ENCODE results near the gene STARD7.
A peak's percentile ranks its signal among the peaks of the same experiment; 100 is the strongest.

The STARD7 gene

DNA sequence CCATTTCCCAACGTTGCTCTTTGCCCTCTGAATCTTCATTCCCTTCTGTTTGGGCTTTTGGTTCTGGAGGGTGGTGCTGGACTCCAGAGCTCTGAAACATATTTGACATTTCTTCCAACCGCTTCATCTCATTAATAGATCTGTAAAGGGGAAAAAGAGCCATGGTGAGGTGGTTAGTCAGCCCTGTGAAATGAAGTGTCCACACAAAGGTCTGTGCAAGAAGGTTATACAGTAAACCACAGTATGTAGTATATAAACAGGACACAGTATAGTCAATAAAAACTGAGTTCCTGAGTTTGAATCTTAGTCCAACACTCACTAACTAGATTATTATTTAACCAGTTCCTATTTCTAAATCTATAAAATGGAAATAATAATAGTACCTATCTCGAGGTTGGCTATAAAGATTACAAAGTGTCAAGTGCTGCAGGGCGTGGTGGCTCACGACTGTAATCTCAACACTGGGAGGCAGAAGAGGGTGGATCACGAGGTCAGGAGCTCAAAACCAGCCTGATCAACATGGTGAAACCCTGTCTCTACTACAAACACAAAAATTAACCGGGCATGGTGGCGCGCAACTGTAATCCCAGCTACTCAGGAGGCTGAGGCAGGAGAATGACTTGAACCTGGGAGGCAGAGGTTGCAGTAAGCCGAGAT is 13.1 kb downstream of the STARD7 start:
- no peak for DNase-seq

DNA sequence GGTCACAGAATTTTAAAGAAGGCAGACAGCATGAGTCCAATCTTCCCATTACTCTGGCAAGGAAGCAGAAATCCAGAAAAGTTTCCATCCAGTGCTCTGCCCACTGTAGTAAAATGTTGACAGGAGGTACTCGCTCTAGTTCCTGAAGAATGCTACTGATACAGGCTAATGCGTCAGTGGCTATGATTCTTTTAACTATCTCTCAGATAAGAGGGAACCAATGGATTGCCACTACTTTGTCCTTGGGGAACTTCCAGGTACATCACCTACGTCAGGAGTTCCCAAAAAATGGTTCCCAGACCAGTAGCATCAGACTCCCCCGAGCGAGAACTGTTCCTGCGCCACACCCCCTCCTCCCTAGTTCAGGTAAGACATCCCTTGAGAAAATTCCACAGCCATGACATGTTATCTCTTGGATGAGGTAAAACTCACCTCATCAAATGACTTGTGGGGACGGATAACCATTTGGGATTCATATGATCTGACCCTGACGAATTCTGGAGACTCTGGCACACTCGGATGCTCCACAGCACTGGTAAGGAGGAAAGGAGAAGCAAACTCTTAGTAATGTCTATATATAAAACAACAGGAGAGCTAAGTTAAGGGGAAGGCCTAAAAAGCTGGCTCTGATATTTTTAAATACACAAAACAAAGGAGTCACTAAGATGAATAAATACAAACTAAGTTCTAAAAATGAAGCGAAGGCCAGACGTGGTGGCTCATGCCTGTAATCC is 16.5 kb downstream of the STARD7 start:
- DNase-seq, result no peak

DNA sequence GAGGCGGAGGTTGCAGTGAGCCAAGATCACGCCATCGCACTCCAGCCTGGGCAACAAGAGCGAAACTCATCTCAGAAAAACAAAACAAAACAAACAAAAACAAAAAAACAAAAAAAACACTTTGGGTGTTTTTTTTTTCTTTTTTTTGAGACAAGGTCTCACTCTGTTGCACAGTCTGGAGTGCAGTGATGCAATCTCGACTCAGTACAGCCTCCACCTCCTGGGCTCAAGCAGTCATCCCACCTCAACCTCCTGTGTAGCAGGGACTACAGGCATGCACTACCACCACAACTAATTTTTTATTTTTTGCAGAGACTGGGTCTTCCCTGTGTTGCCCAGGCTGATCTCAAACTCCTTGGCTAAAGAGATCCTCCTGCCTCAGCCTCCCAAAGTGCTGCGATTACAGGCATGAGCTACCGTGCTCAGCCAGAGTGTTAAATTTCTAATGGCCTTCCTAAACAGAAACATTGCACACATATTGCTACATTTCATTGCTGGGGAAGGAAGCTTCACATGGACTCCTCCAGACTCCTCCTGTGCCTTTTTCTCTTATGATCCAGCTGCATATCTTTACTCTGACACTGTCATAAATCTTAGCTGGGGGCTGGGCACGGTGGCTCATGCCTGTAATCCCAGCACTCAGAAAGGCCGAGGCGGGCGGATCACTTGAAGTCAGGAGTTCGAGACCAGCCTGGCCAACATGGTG is 19.7 kb downstream of the STARD7 start:
- DNase-seq, result no peak

DNA sequence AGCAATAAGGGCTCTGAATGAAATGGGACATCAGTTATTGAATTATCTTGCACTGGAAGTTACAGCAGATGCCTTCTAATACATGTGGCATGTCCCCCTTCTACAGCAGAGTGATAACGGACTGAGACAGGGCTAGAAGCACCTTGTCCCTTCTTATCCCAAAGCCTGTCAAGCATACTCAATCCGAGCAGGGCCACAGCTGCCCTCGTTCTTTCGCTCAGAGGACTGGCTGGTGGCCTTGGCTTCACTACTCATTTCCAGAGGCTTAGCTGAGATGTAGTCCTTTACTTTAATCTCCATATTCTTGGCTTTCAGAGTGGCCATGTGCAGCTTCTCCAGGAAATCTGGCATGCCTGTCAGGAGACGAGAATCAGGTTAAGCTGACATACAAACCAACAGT is 22.1 kb downstream of the STARD7 start:
- no peak for DNase-seq

DNA sequence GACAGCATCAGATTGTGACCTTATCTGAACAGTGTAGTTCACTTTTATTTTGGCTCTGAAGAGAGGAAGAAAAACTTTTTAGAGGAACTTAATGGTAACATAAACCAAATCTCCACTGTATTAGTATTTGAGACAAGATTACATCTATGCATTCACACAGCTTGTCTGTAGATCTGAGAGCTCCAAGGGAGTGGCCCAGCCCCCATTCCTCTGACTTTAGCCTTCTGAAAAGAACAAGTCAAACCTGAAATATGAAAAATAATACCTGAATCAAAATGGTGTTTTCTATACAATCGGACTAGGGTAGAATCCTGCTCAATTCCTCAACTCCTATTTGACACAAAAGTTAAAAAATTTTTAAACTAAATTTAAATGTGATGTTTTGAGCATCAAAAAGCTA is 23.1 kb downstream of the STARD7 start:
- no peak for DNase-seq

DNA sequence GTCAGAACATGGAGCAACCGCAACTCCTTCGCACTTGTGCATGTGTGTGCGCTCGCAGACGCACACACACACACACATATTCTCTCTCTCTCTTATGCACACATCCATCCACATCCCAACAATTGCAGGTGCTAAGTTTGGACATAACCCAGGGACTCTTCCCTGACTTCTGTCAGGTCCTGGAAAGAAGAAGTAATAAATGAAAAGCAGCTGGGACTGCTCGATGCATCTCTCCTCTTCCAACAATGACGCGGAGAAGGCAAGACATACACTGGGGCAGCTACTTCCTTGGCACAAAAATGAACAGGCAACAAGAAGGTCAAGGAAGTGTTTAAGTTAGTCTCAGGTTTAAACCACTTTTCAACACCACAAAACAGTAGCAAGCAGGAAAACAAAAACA is 23.6 kb downstream of the STARD7 start:
- no peak for DNase-seq

DNA sequence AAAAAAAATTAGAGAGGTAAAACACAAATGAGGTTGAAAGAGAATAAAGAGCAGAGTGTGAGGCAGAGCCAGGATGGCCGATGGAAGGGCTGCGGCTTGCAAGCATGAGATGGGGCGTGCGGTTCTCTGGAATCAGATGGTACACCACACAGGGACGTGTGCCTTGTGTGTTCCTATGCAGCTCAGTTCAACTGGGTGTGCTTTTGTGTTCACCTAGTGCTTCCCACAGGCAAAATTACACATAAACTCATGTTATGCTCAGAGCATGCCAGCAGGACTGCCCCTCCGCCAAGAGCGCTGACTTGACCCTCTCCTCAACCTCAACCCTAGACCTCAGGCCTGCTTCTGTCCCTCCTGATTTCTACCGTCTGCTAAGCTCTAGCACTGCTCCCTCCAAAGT is 24.4 kb downstream of the STARD7 start:
- no peak for DNase-seq

DNA sequence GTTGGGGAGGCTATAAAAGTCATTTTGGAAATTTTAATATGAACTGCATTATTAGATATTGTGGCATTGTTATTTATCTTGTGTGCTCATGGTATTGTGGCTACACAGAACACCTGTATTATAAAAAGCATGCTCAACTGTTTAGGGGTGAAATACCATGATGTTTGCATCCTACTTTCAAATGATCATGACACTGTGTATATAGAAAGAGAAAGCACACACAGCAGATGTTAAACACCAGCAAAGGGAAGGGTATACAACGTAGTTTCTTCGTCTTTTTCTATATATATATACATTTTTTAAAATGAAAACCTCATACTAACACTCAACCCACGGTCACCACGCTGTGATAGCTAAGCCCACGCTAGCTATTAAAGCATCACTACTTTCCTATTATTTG is 27.1 kb downstream of the STARD7 start:
- DNase-seq, result no peak

DNA sequence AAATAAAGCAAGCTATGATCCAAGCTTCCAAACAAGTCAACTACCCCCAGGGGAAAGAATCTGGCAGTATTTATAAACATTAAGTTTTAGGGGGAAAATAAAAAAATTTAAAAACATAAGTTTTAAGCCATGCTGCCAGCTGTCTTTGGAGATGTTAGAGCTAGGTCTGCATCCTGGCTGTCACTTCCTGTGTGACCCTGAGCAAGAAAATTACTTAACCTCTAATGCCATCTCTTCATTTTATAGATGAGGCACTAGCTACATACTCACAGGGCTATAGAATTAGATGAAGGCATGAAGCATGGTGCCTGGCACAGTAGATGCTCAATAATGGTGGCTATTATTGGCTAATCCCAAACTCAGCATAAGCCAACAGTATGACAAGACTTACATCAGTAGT is 28.1 kb downstream of the STARD7 start:
- DNase-seq, result no peak

DNA sequence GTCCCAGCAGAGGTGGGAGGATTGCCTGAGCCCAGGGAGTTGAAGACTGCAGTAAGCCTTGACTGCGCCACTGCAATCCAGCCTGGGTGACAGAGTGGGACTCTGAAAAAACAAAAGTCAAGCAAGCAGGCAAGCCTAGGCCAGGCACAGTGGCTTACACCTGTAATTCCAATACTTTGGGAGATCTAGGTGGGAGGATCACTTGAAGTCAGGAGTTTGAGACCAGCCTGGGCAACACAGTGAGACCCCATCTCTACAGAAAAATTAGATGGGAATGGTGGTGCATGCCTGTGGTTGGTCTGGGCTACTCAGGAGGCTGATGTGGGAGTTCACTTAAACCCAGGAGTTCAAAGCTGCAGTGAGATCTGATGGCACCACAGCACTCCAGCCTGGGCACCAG is 28.6 kb downstream of the STARD7 start:
- no peak for DNase-seq

DNA sequence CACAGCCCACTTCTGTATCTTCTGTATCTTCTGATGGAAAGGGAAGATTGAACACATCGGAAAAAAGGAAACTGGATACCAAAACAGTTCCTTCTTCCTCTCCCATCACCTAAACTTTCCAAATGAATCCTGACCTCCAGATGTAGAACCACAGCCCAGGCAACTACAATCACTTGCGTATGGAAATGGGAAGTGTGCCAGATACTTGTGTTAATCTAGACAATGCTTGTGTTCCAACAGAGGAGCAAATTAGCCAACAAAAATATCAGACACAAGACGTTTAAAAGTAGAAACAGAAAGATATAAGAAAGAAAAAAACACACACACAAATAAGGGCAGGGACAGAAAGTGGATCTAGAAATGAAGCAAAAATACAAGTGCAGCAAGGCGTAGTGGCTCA is 32.0 kb downstream of the STARD7 start:
- no peak for DNase-seq

DNA sequence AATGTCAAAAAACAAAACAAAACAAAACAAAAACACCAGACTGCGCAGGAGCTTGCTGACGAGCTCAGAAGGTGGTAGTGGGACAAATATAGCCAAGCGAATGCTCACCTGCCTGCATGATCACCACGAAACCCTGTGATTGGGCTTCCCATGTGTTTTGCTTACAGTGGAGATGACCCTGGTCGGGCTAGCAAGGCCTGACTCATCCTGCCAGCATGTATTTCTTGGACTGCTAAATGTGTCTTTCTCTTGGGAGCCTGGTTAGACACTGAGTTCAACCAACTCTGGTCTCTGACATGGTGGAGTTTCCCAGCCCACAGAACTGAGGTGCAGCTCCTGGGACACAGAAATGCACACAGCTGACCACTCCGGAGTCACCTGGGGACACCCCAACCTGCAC is 32.7 kb downstream of the STARD7 start:
- no peak for DNase-seq

DNA sequence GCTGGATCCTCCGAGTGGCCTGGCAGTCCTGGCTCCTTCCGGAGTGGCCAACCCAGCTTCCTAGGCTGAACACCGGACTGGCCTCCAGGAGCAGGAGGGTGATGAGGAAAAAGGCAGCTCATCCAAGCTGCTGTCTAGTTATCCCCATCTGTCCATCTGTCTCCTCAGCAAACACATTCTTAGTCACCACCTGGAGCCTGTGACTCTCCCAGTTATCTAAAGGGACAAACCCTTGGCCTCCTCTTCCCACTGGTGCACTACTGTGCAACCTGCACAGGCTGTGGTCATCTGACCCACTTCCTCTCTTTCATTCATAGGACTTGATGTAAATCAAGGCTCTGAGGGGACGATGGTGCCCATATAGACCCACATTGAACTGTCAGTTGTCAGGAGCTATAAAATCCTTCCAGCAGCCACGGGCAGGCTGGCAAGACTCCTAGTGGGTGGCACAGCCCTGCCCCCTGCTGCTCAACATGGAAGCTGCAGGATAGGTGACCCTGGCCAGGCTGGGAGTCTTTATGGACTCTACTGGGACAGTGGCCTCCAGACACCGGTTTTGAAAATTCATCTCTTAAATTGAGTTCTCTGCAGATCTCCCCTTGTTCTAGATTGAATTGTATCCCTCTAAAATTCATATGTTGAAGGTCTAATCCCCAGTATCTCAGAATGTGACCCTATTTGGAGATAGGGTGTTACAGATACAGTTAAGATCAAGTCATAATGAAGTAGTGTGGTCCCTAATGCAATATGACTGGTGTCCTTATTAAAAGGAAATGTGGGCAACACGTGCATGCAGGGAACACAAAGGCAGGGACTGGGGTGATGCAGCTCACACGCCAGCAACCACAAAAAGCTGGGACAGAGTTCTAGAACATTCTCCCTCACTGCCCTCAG is 34.1 kb downstream of the STARD7 start:
- peak; percentile 74 for DNase-seq

DNA sequence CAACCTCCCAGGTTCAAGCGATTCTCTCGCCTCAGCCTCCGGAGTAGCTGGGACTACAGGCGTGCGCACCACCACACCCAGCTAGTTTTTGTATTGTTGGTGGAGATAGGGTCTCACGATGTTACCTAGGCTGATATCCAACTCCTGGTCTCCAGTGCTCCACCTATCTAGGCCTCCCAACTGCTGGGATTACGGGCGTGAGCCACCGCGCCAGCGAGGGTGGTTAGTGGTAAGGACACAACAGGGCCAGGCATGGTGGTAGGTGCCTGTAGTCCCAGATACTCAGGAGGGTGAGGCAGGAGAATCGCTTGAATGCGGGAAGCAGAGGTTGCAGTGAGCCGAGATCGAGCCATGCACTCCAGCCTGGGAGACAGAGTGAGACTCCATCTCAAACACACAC is 36.8 kb downstream of the STARD7 start:
- no peak for DNase-seq

DNA sequence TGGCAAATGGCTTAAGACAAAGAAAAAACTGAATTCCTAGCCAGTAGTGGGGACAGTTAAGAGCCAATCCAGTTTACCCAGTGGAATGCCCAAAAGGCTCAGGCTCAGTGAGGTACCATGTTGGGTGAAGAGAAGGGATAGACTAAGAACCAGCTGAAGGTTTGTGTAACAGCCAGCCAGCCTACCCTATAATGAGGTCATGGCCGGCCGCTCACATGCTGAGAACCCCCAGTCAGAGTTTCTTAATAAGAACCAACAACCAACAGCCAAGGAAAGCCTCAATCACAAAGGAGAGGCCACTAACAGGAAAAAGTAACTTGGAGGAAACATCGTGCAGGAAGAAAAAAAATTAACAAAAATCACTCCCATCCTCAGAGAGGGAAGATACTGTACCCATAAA is 38.0 kb downstream of the STARD7 start:
- no peak for DNase-seq

DNA sequence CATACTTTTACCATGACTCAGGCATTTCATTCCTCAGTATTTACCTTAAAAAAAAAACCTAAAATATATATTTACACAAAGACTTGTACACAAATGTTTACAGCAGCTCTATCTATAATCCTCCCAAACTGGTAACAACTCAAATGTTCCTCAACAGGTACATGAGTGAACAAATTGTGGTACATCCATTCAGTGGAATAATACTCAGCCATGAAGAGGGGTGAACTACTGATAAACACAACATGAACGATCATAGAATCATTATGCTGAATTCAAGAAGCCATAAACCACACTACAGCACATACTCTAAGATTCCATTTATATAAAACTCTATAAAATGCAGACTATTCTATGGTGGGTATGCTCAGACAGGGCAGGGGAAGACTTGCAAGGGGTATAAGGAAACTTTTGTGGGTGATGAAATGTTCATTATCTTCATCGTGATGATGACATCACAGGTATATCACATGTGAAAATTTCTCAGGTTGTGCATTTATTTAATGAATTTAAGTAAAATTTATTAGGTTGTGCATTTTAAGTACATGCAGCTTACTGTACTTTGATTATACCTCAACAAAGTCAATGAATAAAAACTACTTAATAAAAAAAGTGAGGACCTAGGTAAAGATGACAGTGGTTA is 38.6 kb downstream of the STARD7 start:
- no peak for DNase-seq

DNA sequence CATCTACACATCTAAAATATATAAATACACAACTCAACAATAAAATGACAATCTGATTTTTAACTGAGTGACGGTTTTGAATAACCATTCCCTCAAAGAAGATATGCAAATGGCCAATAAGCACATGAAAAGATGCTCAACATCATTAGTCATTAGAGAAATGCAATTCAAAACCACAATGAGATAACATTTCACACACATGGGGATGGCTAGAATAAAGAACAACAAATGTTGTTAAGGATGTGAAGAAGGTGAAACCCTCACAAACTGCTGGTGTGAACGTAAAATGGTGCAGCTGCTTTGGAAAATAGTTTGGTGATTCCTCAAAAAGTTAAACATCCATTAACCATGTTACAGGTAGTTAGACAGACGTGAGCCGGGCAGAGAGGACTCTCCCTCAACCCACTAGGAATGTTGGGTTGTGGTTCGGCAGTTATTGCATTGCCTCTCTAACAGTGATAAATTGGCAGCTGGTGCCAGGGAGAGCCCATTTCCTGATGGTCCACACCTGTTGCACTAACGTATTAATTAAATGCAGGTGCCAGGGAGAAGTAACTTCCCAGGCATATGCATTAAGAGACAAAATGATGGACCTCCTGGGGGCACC is 41.1 kb downstream of the STARD7 start:
- no peak for DNase-seq

DNA sequence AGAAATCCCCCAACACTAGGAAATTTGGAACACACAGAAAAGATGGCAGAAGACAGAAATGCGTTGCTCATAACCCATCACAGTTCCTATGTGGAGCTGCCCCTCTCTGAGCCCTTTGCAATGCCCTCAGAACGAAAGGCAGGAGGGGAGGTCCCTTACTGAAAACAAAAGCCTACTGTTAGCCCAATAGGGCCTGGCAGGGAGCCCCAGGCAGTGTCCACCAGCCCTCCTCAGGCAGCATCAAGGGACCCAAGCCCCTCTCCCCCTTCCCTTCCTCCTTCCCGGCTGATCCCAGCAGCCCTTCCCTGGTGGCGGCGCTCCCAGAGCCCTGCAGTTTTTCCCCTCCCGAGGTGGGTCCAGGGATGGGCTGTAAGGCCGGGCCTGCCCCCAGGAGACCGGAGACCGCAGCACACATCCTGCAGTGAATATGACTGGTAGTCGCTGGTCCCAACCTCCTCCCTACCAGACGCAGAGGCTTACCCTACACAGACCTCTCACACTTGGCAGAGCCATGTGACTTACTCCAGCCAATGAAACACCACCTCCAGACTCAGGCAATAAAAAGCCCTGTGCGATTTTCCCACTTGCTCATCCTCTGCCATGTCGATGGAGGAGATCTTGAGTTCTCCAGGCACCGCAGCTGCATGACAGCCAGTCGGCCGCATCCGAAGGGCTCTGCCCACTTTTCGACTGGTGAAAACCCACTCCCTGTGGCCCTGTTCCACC is 44.0 kb downstream of the STARD7 start:
- DNase-seq, result no peak

DNA sequence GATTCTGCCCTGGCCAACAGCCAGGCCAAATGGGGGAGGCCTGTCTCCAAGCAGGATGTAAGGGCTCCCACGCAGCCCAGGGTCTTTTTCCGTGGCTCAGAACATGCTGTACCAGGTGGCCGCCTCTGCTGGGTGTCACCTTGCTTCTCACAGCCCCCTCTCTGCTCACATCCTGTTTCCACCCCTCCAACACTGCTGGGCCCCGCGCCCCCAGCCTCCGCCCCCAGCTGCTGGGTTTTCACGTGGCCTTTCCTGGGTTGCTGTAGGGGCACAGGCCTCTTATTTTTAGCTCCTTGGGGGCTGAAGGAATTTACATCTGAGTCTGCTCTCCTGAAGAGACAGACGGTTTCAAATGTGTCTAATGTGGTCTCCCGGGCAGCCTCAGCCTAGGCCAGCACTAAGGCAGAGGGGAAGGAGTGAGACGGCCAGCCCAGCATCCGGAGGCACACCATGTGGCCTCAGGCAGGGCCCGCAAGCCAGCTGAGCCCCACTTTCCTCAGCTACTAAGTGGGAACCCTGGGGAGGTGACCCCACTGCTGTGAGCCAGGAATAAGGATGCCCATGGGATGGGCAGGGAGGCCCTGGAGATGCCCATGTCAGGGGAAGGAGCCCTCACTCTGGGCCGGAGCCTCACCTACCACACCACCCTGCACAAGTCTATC is 44.7 kb downstream of the STARD7 start:
- no peak for DNase-seq

DNA sequence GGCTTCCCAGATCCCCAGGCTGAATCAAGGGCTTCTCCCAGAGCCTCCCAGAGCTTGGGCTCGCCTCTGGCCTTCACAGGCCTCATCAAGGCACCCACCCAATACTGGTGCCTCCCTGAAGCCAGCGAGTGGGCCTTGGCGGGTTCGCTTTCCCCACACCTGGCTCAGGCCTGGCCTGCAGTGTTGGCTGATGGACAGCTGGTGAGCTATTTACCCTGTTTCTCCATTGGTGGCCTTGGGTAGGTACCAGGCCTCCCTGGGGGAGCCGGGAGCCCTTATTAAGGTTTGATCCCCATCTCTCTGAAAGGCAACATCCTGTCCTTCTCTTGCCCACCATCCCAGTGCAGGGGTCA is 45.2 kb downstream of the STARD7 start:
- DNase-seq, result no peak

DNA sequence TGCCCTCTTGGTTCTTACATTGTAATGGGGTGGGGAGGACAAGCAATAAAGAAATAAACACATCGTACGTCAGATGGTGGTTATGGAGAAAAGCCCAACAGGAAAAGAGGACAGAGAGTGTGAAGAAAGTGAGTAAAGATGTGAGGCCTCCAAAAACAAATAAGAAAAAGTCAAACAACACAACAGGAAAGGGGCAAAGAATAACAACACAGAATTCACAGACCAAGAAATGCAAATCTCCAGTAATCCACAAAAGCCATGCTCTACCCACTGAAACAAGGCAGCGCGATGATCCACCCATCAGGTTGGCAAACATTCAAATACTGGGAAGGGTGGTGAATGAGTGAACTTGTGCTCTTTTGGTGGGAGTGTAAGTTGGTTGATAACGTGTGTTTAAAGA is 46.7 kb downstream of the STARD7 start:
- no peak for DNase-seq

Measured in 8988T (cell line).